ENCODE measurements around the gene GAB2. TPM values are rescaled to one million over a fixed set of nuclear protein-coding genes. Genes with fewer than 3 reads are reported as not detected.
A peak's percentile ranks its signal among the peaks of the same experiment; 100 is the strongest.

GAB2 gene
- total RNA-seq, 1 donor from 2014 or later = 65.8 TPM

DNA sequence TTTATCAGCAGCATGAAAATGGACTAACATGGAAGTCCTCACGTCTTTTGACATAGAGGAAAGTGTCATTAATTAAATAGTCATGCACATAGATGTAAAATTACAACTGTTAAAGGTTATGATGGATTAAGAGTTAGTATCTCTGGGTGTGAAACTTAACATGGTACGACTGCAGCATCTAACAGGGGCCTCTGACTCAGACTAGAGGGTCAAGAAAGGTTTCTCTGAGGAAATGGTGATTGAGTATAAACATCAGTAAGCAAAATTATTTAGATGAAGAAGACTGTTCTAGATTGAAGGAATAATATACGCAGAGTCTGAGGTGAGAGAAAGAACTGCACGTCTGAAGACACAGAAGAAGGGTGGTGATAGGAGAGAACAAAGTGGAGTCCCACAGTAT, 42.1 kb upstream of the GAB2 start:
- peaks cover 27% of the 10 kb centered on the region for H3K36me3 ChIP-seq
- TF ChIP-seq, protein P1, sequence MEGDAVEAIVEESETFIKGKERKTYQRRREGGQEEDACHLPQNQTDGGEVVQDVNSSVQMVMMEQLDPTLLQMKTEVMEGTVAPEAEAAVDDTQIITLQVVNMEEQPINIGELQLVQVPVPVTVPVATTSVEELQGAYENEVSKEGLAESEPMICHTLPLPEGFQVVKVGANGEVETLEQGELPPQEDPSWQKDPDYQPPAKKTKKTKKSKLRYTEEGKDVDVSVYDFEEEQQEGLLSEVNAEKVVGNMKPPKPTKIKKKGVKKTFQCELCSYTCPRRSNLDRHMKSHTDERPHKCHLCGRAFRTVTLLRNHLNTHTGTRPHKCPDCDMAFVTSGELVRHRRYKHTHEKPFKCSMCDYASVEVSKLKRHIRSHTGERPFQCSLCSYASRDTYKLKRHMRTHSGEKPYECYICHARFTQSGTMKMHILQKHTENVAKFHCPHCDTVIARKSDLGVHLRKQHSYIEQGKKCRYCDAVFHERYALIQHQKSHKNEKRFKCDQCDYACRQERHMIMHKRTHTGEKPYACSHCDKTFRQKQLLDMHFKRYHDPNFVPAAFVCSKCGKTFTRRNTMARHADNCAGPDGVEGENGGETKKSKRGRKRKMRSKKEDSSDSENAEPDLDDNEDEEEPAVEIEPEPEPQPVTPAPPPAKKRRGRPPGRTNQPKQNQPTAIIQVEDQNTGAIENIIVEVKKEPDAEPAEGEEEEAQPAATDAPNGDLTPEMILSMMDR (IDR thresholded peaks at IDR 0.05) = no peak
- no peaks in the 10 kb centered on the region for H3K27me3 ChIP-seq
- intact Hi-C loops (cut with DNase I) = no loop called here
- no peaks in the 10 kb centered on the region for H3K9me3 ChIP-seq
- H3K4me1 ChIP-seq = no peaks in the 10 kb centered on the region
- ATAC-seq (no peak), DNase-seq (no peak)
- no peak overlapping the region for H3K4me3 ChIP-seq
- no peak overlapping the region for H3K27ac ChIP-seq

DNA sequence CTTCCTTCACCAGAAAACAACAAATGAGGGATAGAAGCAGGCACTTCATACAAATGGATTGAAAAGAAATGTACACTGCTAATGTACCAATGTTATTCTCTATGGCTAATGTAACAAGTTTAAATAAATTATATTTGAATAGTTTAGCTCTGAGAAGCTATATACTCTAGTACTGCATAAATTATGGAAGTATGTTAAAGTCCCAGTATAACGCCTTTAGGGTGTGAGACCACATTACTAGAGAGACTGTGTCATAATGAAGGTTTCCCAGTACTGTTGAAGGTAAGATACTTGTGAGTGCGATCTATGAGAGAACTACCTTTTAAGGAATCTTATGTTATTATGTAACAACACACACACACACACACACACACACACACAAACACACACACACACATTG, 39.8 kb upstream of the GAB2 start:
- ATAC-seq = no peak
- Histone ChIP-seq H3K27me3 (no peaks in the 10 kb centered on the region), H3K27ac (no peak overlapping the region), H3K4me1 (no peaks in the 10 kb centered on the region), H3K4me3 (no peak overlapping the region), H3K36me3 (peaks cover 17% of the 10 kb centered on the region), H3K9me3 (no peaks in the 10 kb centered on the region)
- TF ChIP-seq, protein P1 (IDR thresholded peaks at IDR 0.05) = no peak
- intact Hi-C loops (cut with DNase I) = no loop called here
- no peak for DNase-seq

DNA sequence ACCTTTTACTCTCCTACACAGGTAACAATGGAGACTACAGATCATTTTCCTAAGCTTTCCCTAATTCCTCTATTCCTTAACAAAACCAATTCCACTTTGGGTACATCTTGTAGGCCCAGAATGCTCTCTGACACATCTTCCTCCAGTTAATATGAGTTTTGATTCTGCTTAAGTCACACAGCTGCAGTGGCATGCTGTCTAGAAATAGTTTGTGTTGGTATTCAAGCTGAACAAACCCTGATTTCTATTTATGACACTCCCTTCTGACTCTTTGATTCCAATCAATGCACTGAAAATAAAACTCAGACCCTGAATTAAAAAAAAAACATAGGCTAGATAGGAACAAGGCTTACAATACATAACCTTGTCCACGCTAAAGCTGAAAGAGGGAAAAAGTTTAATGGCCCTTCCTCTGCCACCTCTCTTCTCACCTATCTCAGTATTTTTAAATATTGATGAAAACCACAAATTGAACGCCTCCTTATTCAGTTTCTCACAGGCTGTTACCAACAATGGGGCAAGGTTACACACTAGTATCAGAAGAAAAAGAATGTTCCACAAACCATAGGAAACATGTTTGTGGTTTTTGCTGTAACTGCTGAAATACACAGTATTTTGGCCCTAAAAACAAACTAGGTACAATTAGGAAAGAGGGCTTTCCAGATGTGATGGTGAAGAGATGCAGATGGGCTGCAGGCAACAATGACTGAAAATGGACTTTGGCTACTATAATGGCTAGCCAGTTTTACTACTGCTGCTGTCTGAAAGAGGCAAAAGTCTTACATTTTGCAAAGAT, 35.7 kb upstream of the GAB2 start:
- no peak overlapping the region for H3K4me3 ChIP-seq
- TF ChIP-seq, protein P1 (IDR thresholded peaks at IDR 0.05) = no peak
- DNase-seq (no peak), ATAC-seq (no peak)
- no peaks in the 10 kb centered on the region for H3K9me3 ChIP-seq
- no peaks in the 10 kb centered on the region for H3K36me3 ChIP-seq
- intact Hi-C loops (cut with DNase I) = no loop called here
- H3K4me1 ChIP-seq = no peaks in the 10 kb centered on the region
- no peaks in the 10 kb centered on the region for H3K27me3 ChIP-seq
- no peak overlapping the region for H3K27ac ChIP-seq

DNA sequence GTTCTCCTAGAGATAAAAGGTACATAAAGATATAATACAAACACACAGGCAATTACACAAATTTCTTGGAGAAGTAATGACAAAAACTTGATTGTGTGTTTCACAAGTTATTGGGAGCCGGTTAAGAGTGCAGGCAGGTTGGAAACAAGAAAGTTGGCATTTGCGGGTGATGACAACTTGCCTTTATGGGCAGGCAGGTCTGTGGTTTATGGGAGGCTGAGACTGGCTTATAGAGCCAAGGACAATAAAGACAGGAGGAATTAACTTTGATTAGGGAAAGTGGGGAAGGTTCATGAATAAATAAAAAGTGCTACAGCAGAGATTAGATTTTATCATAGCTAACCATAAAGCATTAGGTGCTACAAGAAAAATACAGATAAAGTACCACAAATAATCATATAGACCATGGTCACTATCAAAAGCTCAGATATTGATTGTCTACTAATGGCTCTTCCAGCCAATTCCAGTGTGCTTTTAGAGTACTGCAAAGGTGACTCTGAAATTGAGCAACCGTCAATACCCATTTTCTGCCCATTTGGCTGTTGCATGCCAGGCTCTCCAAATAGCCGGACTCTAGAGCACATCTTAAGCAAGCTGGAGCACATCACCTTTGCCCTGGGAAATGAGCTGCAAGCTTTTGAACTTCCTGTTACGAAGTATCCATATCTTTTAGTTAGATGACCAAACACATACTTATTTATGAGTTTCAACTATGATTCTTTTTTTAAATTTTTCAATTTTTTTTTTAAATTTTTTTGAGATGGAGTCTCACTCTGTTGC, 33.9 kb upstream of the GAB2 start:
- intact Hi-C loops (cut with DNase I) = no loop called here
- no peak for DNase-seq
- Histone ChIP-seq H3K27me3 (no peaks in the 10 kb centered on the region), H3K4me3 (no peak overlapping the region), H3K4me1 (no peaks in the 10 kb centered on the region), H3K27ac (no peak overlapping the region), H3K36me3 (no peaks in the 10 kb centered on the region), H3K9me3 (no peaks in the 10 kb centered on the region)
- TF ChIP-seq, protein P1 (IDR thresholded peaks at IDR 0.05) = no peak
- peak; percentile 55 for ATAC-seq

DNA sequence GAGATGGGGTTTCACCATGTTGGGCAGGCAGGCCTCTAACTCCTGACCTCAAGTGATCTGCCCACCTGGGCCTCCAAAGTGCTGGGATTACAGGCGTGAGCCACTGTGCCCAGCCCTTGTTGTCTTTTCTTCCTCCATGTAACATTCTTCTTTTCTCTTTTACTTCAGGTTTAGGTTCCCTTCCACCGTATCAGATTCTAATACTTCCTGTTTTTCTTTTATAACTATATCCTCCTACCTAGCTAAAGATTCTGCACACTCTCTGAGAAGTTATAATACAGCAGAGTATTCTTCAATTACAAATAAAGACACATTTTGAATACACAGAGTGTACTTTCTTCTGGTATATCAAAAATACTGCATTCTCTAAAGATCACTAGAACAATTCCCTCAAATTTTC, 33.2 kb upstream of the GAB2 start:
- no peak for ATAC-seq
- TF ChIP-seq, protein P1 (IDR thresholded peaks at IDR 0.05) = no peak
- Histone ChIP-seq H3K9me3 (no peaks in the 10 kb centered on the region), H3K27ac (no peak overlapping the region), H3K4me1 (no peaks in the 10 kb centered on the region), H3K36me3 (no peaks in the 10 kb centered on the region), H3K27me3 (no peaks in the 10 kb centered on the region), H3K4me3 (no peak overlapping the region)
- no peak for DNase-seq
- intact Hi-C loops (cut with DNase I) = no loop called here

Data from upper lobe of right lung (tissue), 1 donor.